ENCODE data around the gene PPIE. TPM values are rescaled to one million over a fixed set of nuclear protein-coding genes. Genes with fewer than 3 reads are reported as not detected.

PPIE gene
- total RNA-seq, 1 experiment from 2014 or later: 36.3 TPM

GRCh38 chr1:39729842-39730241, 8.8 kb upstream of the PPIE start:
- Mint-ChIP-seq H3K9me3 (no peaks in the 10 kb centered on the region; a peak in 1 of 5 replicates), H3K27me3 (ENCODE audit: low read depth) (peaks cover 99% of the 10 kb centered on the region), H3K4me3 (no peak overlapping the region), H3K27ac (no peak overlapping the region), H3K4me1 (no peaks in the 10 kb centered on the region), H3K36me3 (ENCODE audit: insufficient read depth in 1 of 3, low read depth in 3 of 3) (no peaks in the 10 kb centered on the region)
- Histone ChIP-seq H3K4ac (ENCODE audit: low read depth, low read length) (no peak overlapping the region), H4K8ac (replicated peaks; ENCODE audit: insufficient read length, low read depth, low read length) (no peak overlapping the region), H3K4me1 (ENCODE audit: insufficient read depth, low read length) (no peaks in the 10 kb centered on the region), H3T11ph (ENCODE audit: low read length) (no peak overlapping the region), H3K79me2 (ENCODE audit: insufficient read depth, low read length) (no peaks in the 10 kb centered on the region), H3K4me2 (ENCODE audit: insufficient read depth, insufficient read length, low read length) (no peak overlapping the region), H3K27me3 (ENCODE audit: insufficient read depth, low read length) (peaks cover 33% of the 10 kb centered on the region; the same call in 1 of the 2 replicates), H2AFZ (ENCODE audit: low read length) (no peak overlapping the region), H2BK5ac (ENCODE audit: insufficient read length, low read length) (no peak overlapping the region), H3K18ac (ENCODE audit: insufficient read length, low read depth, low read length) (no peak overlapping the region), H3K23ac (ENCODE audit: insufficient read length, low read depth, low read length) (no peak overlapping the region), H2BK20ac (ENCODE audit: low read depth, low read length, poor library complexity, severe bottlenecking) (no peak overlapping the region), H3K79me1 (ENCODE audit: insufficient read depth, low read depth, low read length, poor library complexity, severe bottlenecking) (no peaks in the 10 kb centered on the region), H2BK15ac (ENCODE audit: low read depth, low read length) (no peak overlapping the region), H3K56ac (ENCODE audit: insufficient read length, low read depth, low read length) (no peak overlapping the region), H2BK120ac (ENCODE audit: low read depth, low read length, poor library complexity, severe bottlenecking) (no peak overlapping the region), H2BK12ac (ENCODE audit: insufficient read length, low read depth, low read length) (no peak overlapping the region), H3K27ac (ENCODE audit: insufficient read length, low read depth, low read length) (no peak overlapping the region), H4K91ac (ENCODE audit: insufficient read length, low read depth, low read length) (no peak overlapping the region), H4K20me1 (ENCODE audit: control insufficient read depth, insufficient read depth, insufficient read length) (no peaks in the 10 kb centered on the region), H3K9ac (ENCODE audit: extremely low read depth, insufficient read length, low read length) (no peak overlapping the region), H3K14ac (ENCODE audit: insufficient read depth, low read length) (no peak overlapping the region), H3K9me3 (ENCODE audit: control insufficient read depth, low read depth, low read length) (no peaks in the 10 kb centered on the region), H3K23me2 (ENCODE audit: insufficient read length, low read depth, low read length, poor library complexity, severe bottlenecking) (no peaks in the 10 kb centered on the region), H4K5ac (ENCODE audit: insufficient read length, low read depth, low read length) (no peak overlapping the region), H2AK5ac (ENCODE audit: insufficient read length, low read length) (no peak overlapping the region)
- no CpG with 5 or more reads among the region's 4 CpGs for WGBS (ENCODE audit: extremely low coverage, insufficient read length, low lambda C conversion rate)
- DNase-seq: no peak
- TF ChIP-seq CTCF (conservative IDR thresholded peaks at IDR 0.05): no peak
